DND-41 (cell line): ENCODE results near the gene TEX51.

Experiments used
- ATAC-seq: fragments of 200-7000 bp; cut with Tn5 transposase; 3 replicates; pipeline ENCODE4 v1.9.1; 2021; ENCODE audit warnings: low read depth; ENCODE audit not compliant: insufficient read depth
- DNase-seq: peaks from one replicate; pipeline ENCODE4 v3.0.0-alpha.2; 2020
- H2AFZ ChIP-seq: 2 replicates; pipeline ENCODE4 v1.6.0; 2012; ENCODE audit warnings: low read depth, low read length
- H3K27ac ChIP-seq: 2 replicates; pipeline ENCODE4 v1.5.1; 2012; ENCODE audit warnings: low read length, inconsistent platforms
- H3K27me3 ChIP-seq: fragments of 200-600 bp; sonication (generic); 2 replicates; pipeline ENCODE4 v1.6.0; 2012; ENCODE audit warnings: low read length, mild to moderate bottlenecking, inconsistent platforms; ENCODE audit not compliant: insufficient read depth, poor library complexity
- H3K36me3 ChIP-seq: 2 replicates; pipeline ENCODE4 v1.5.1; 2012; ENCODE audit warnings: low read length, inconsistent platforms; ENCODE audit not compliant: insufficient read depth
- H3K4me1 ChIP-seq: 2 replicates; pipeline ENCODE4 v1.5.1; 2012; ENCODE audit warnings: mild to moderate bottlenecking, low read length; ENCODE audit not compliant: insufficient read depth
- H3K4me2 ChIP-seq: 2 replicates; pipeline ENCODE4 v1.6.0; 2012; ENCODE audit warnings: mild to moderate bottlenecking, moderate library complexity, low read length, inconsistent platforms; ENCODE audit not compliant: insufficient read depth
- H3K4me3 ChIP-seq, 2 experiments: fragments of 200-600 bp in 1 of 2; shearing (Covaris generic) in 1 of 2; 2 replicates each; pipeline ENCODE4 v1.5.1; 2012 to 2016; ENCODE audit warnings: inconsistent platforms in 2 of 2, low read length in 2 of 2, mild to moderate bottlenecking in 2 of 2, low read depth in 1 of 2, moderate library complexity in 1 of 2
- H3K79me2 ChIP-seq: 2 replicates; pipeline ENCODE4 v1.6.0; 2012; ENCODE audit warnings: low read length, inconsistent platforms; ENCODE audit not compliant: insufficient read depth
- H3K9ac ChIP-seq: 2 replicates; pipeline ENCODE4 v1.6.0; 2012; ENCODE audit warnings: low read depth, mild to moderate bottlenecking, inconsistent platforms, low read length, moderate library complexity
- H3K9me3 ChIP-seq: 2 replicates; pipeline ENCODE4 v1.5.1; 2012; ENCODE audit warnings: low read length, moderate library complexity, mild to moderate bottlenecking, inconsistent platforms; ENCODE audit not compliant: insufficient read depth, severe bottlenecking
- H4K20me1 ChIP-seq: 2 replicates; pipeline ENCODE4 v1.6.0; 2012; ENCODE audit warnings: low read length; ENCODE audit not compliant: insufficient read depth
- EZH2 ChIP-seq: IDR thresholded peaks from 3 replicates; pipeline ENCODE4 v1.6.1; 2012; ENCODE audit warnings: borderline replicate concordance, low read depth, mild to moderate bottlenecking, moderate library complexity, low read length, inconsistent platforms; ENCODE audit not compliant: severe bottlenecking
- TF ChIP-seq, protein P1 (sequence below): IDR thresholded peaks from 2 replicates; pipeline ENCODE4 v1.5.1; 2012; ENCODE audit warnings: borderline replicate concordance, low read length, moderate library complexity, mild to moderate bottlenecking; ENCODE audit not compliant: poor library complexity, severe bottlenecking; ENCODE audit errors: extremely low read depth

TEX51 gene

DNA sequence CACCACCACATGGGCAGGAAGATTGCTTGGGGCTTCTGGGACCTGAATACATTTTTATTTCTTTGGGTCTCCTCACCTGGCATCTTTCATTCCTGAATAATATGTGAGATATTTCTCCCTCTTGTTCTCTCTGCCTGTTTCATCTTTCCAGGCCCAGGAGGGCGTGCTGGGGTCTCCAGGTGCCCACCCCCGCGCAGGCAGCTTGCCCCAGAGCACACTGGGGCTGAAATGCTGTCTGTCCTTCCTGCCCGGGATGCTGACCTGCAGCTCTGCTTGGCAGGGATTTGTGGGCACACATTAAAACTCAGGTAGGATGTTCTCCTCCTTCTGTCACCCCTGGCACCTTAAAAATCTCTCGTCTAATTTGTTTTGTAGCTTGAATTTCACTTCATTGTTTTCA is 39.7 kb upstream of the TEX51 start:
- H3K9me3 ChIP-seq = no peaks in the 10 kb centered on the region
- H3K4me3 ChIP-seq = no peak overlapping the region
- no peak for ATAC-seq
- no peak for TF ChIP-seq EZH2
- TF ChIP-seq, protein P1, sequence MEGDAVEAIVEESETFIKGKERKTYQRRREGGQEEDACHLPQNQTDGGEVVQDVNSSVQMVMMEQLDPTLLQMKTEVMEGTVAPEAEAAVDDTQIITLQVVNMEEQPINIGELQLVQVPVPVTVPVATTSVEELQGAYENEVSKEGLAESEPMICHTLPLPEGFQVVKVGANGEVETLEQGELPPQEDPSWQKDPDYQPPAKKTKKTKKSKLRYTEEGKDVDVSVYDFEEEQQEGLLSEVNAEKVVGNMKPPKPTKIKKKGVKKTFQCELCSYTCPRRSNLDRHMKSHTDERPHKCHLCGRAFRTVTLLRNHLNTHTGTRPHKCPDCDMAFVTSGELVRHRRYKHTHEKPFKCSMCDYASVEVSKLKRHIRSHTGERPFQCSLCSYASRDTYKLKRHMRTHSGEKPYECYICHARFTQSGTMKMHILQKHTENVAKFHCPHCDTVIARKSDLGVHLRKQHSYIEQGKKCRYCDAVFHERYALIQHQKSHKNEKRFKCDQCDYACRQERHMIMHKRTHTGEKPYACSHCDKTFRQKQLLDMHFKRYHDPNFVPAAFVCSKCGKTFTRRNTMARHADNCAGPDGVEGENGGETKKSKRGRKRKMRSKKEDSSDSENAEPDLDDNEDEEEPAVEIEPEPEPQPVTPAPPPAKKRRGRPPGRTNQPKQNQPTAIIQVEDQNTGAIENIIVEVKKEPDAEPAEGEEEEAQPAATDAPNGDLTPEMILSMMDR = no peak
- no peak for DNase-seq
- H3K79me2 ChIP-seq = no peaks in the 10 kb centered on the region
- H3K4me1 ChIP-seq = no peaks in the 10 kb centered on the region
- peaks cover 2% of the 10 kb centered on the region for H3K27me3 ChIP-seq
- no peaks in the 10 kb centered on the region for H4K20me1 ChIP-seq
- H3K27ac ChIP-seq = no peak overlapping the region
- H2AFZ ChIP-seq = no peak overlapping the region
- no peak overlapping the region for H3K9ac ChIP-seq
- H3K36me3 ChIP-seq = no peaks in the 10 kb centered on the region
- H3K4me2 ChIP-seq = no peak overlapping the region

DNA sequence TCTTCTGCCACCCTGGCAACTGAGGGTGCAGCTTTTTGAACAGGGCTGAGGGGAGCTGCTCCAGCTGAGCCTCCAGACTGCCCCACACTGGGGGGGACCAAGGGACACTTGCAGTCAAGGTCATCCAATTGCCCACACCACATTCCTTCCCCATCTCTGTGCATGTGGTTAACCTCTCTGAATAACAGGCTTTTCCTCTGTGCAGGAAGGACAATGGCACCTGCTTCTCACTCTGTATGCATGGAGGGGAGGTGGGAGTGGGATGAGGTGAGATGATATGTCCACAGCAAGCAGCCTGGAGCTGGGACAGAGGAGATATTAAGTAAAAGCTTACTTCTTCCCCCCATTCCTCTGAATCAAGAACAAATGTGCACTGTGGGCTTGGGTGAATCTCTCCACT is 39.1 kb upstream of the TEX51 start:
- TF ChIP-seq, protein P1 = no peak
- no peak for TF ChIP-seq EZH2
- Histone ChIP-seq H3K36me3 (no peaks in the 10 kb centered on the region), H3K4me3 (no peak overlapping the region), H3K9me3 (no peaks in the 10 kb centered on the region), H3K4me1 (no peaks in the 10 kb centered on the region), H2AFZ (no peak overlapping the region), H4K20me1 (no peaks in the 10 kb centered on the region), H3K4me2 (no peak overlapping the region), H3K9ac (no peak overlapping the region), H3K27ac (no peak overlapping the region), H3K27me3 (peaks cover 2% of the 10 kb centered on the region), H3K79me2 (no peaks in the 10 kb centered on the region)
- DNase-seq = no peak
- no peak for ATAC-seq

DNA sequence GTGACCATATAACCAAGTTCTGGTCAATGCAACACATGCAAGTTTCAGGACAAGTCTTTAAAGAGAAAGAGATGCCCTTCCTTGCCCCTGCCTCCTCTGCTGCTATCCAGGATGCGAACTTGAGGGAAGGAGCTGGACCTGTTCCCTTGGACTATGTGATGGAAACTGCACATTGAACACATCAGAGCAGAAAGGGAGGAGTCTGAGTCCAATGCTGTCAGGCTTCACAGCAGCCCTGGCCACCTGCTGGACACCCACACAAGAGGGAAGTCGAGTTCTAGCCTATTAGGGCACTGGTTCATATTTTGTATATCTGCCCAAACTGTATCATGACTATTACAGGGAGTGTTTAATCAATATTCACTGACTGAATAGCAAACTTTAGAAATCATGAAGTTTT is 38.3 kb upstream of the TEX51 start:
- no peak for ATAC-seq
- Histone ChIP-seq H2AFZ (no peak overlapping the region), H3K4me2 (no peak overlapping the region), H3K9ac (no peak overlapping the region), H3K27me3 (peaks cover 7% of the 10 kb centered on the region), H3K36me3 (no peaks in the 10 kb centered on the region), H3K27ac (no peak overlapping the region), H3K4me1 (no peaks in the 10 kb centered on the region), H3K79me2 (no peaks in the 10 kb centered on the region), H3K4me3 (no peak overlapping the region), H3K9me3 (no peaks in the 10 kb centered on the region), H4K20me1 (no peaks in the 10 kb centered on the region)
- DNase-seq = no peak
- TF ChIP-seq, protein P1 = no peak
- TF ChIP-seq EZH2 = no peak

DNA sequence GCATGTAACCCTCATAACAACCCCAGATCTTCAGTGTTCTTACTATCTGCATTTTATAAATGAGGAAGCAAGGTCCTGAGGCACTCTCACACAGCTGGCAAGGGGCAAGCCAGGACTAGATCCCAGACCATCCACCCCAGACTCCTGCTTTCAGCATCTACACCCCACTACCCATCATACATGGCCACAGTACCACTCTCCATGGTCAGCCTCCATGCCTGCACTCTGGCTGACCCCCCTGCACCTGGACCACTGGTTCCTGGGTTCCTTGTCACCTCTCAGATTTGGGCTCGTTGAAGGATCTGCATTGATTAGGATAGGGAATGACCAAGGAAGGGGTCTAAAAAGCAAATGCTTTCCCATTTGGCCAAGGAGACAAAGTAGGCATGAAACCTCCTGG is 36.0 kb upstream of the TEX51 start:
- TF ChIP-seq, protein P1 = no peak
- TF ChIP-seq EZH2 = no peak
- H3K9me3 ChIP-seq = no peaks in the 10 kb centered on the region
- no peaks in the 10 kb centered on the region for H4K20me1 ChIP-seq
- DNase-seq = no peak
- H3K4me3 ChIP-seq = no peak overlapping the region
- H3K4me2 ChIP-seq = no peak overlapping the region
- H3K27ac ChIP-seq = no peak overlapping the region
- no peaks in the 10 kb centered on the region for H3K4me1 ChIP-seq
- no peaks in the 10 kb centered on the region for H3K79me2 ChIP-seq
- peaks cover 4% of the 10 kb centered on the region for H3K27me3 ChIP-seq
- H3K36me3 ChIP-seq = no peaks in the 10 kb centered on the region
- H2AFZ ChIP-seq = no peak overlapping the region
- no peak for ATAC-seq
- no peak overlapping the region for H3K9ac ChIP-seq
